Fibroblast of lung (primary cell): ENCODE data around the gene MDN1. TPM values are rescaled to one million over a fixed set of nuclear protein-coding genes. Genes with fewer than 3 reads are reported as not detected.
A peak's percentile ranks its signal among the peaks of the same experiment; 100 is the strongest.

Experiments used
- DNase-seq, 2 donors: peaks; one replicate each; pipeline versions ENCODE4 v3.0.0 to v3.0.0-alpha.2; 2010; ENCODE audit warnings: low read depth in 2 of 2
- H2AFZ ChIP-seq: 2 replicates; pipeline ENCODE4 v1.5.1; 2012; ENCODE audit warnings: low read length, control low read depth, inconsistent platforms
- H3K27ac ChIP-seq: 2 replicates; pipeline ENCODE4 v1.5.1; 2011; ENCODE audit warnings: low read length, control low read depth; ENCODE audit not compliant: insufficient read depth
- H3K27me3 ChIP-seq: 2 replicates; pipeline ENCODE4 v1.5.1; 2011; ENCODE audit warnings: mild to moderate bottlenecking, low read length; ENCODE audit not compliant: control insufficient read depth, insufficient read depth
- H3K36me3 ChIP-seq: 2 replicates; pipeline ENCODE4 v1.5.1; 2011; ENCODE audit warnings: low read length; ENCODE audit not compliant: control insufficient read depth, insufficient read depth
- H3K4me1 ChIP-seq: 2 replicates; pipeline ENCODE4 v1.5.1; 2011; ENCODE audit warnings: low read length; ENCODE audit not compliant: control insufficient read depth, insufficient read depth; ENCODE audit errors: extremely low read depth
- H3K4me2 ChIP-seq: 2 replicates; pipeline ENCODE4 v1.5.1; 2011; ENCODE audit warnings: low read length, control low read depth; ENCODE audit not compliant: insufficient read depth; ENCODE audit errors: extremely low read depth
- H3K4me3 ChIP-seq, 4 experiments: fragments of 200-600 bp in 1 of 4; sonication (generic) in 1 of 4; replicated peaks in 1 of 4; 2 replicates each; pipeline ENCODE4 v1.5.1; 2011 to 2016; ENCODE audit warnings: low read length in 4 of 4, low read depth in 3 of 4, mild to moderate bottlenecking in 3 of 4, control low read depth in 2 of 4, inconsistent platforms in 1 of 4, mixed read lengths in 1 of 4; ENCODE audit not compliant: insufficient read depth in 1 of 4; ENCODE audit errors: control extremely low read depth in 1 of 4
- H3K79me2 ChIP-seq: 2 replicates; pipeline ENCODE4 v1.5.1; 2012; ENCODE audit warnings: mild to moderate bottlenecking, low read length, inconsistent platforms; ENCODE audit not compliant: control insufficient read depth, insufficient read depth
- H3K9ac ChIP-seq: 2 replicates; pipeline ENCODE4 v1.5.1; 2011; ENCODE audit warnings: mild to moderate bottlenecking, low read length, control low read depth; ENCODE audit not compliant: insufficient read depth
- H3K9me3 ChIP-seq: 2 replicates; pipeline ENCODE4 v1.5.1; 2012; ENCODE audit warnings: low read depth, low read length; ENCODE audit not compliant: control insufficient read depth, insufficient read depth
- H4K20me1 ChIP-seq: 2 replicates; pipeline ENCODE4 v1.5.1; 2011; ENCODE audit warnings: low read length; ENCODE audit not compliant: control insufficient read depth, insufficient read depth; ENCODE audit errors: extremely low read depth
- CTCF ChIP-seq, 2 donors: IDR thresholded peaks in 1 of 2; conservative IDR thresholded peaks in 1 of 2; 1 replicate in 1 of 2; 2 replicates in 1 of 2; pipeline ENCODE4 v1.5.1; 2011 to 2012; ENCODE audit warnings: low read length in 2 of 2, control low read depth in 1 of 2, inconsistent platforms in 1 of 2, low read depth in 1 of 2, mild to moderate bottlenecking in 1 of 2
- EZH2 ChIP-seq: IDR thresholded peaks from 2 replicates; pipeline ENCODE4 v1.5.1; 2012; ENCODE audit warnings: low read length, control low read depth, mild to moderate bottlenecking; ENCODE audit errors: missing control alignments
- polyA plus RNA-seq, 2 donors: library from polyadenylated mRNA; depleted of rRNA in 1 of 2; stranded (reverse) in 1 of 2; unstranded in 1 of 2; fragments of >200 nt; gene quantifications; 2 replicates each; pipeline ENCODE4 v1.2.1, GENCODE V29; 2011 to 2012; ENCODE audit warnings: missing spikeins in 1 of 2
- total RNA-seq: library from RNA; depleted of rRNA; stranded (reverse); fragments of >200 nt; gene quantifications from 2 replicates; pipeline ENCODE4 v1.2.1, GENCODE V29; 2014

The MDN1 gene
- total and polyA plus RNA-seq, 2 donors (not counting 1 experiment from before 2014, with no cell fraction given) = 5.9 to 23.5 TPM

- Histone ChIP-seq H3K4me2 (no peak overlapping the region), H2AFZ (no peak overlapping the region), H3K36me3 (peaks cover 4% of the 10 kb centered on the region), H3K27ac (no peak overlapping the region), H3K4me1 (no peaks in the 10 kb centered on the region), H3K4me3 (no peak overlapping the region), H3K9ac (no peak overlapping the region), H3K27me3 (no peaks in the 10 kb centered on the region), H4K20me1 (no peaks in the 10 kb centered on the region), H3K79me2 (no peaks in the 10 kb centered on the region), H3K9me3 (no peaks in the 10 kb centered on the region)
- TF ChIP-seq EZH2 (no peak), CTCF (conservative IDR thresholded peaks at IDR 0.05 in 1 of 2, IDR thresholded peaks at IDR 0.05 in 1 of 2; ENCODE audit: low read depth in 1 of 2, low read length in 2 of 2) (no peak)
- DNase-seq = no peak
These were observed 51.3 kb downstream of the MDN1 start for GRCh38 chr6:89768324-89768723.

DNA sequence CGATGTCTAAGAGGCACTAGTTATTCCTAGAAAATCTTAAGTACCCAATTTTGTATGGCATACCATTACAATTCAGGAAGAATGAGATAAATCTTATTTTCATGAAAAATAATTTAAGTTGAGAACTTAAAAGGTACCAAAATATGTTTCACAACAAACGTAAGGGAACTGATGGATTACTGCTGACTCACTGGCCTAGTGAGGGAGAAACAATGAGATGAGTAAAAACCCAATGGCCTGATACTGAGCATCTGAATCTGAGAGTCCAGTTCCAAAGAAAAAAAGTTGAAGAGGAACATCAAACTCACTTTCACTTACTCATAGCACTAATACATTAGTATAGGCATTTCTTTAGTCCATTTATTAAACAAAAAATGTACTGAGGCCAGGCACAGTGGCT, 56.0 kb downstream of the MDN1 start:
- no peaks in the 10 kb centered on the region for H3K4me1 ChIP-seq
- no peak overlapping the region for H2AFZ ChIP-seq
- no peak overlapping the region for H3K27ac ChIP-seq
- H3K27me3 ChIP-seq = no peaks in the 10 kb centered on the region
- DNase-seq = peak; percentile 19 to 57
- TF ChIP-seq CTCF (conservative IDR thresholded peaks at IDR 0.05 in 1 of 2, IDR thresholded peaks at IDR 0.05 in 1 of 2; ENCODE audit: low read depth in 1 of 2, low read length in 2 of 2) = no peak
- TF ChIP-seq EZH2 = no peak
- H4K20me1 ChIP-seq = no peaks in the 10 kb centered on the region
- H3K36me3 ChIP-seq = no peaks in the 10 kb centered on the region
- H3K4me3 ChIP-seq = no peak overlapping the region
- no peak overlapping the region for H3K4me2 ChIP-seq
- H3K9me3 ChIP-seq = no peaks in the 10 kb centered on the region
- H3K79me2 ChIP-seq = no peaks in the 10 kb centered on the region
- no peak overlapping the region for H3K9ac ChIP-seq

DNA sequence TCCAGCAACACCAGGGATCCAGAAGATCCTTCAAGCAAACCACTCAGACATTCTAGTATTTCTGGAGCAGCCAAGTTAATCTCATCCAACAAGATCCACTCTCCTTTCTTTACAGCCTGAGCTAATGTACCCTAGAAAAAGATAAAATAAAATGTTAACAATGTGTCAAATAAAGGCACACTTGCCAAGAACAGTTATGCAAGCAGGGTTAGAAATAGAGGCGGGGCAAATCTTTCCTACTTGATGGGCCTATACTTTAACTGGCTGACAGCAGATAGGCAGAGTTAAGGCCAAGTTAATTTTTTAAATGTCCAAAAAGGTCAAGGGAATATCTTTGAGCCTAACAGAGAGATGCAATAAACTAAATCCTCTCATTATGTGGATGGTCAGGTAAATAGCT, 60.8 kb downstream of the MDN1 start:
- no peaks in the 10 kb centered on the region for H4K20me1 ChIP-seq
- H3K9ac ChIP-seq = no peak overlapping the region
- DNase-seq = no peak
- no peaks in the 10 kb centered on the region for H3K9me3 ChIP-seq
- no peaks in the 10 kb centered on the region for H3K36me3 ChIP-seq
- H3K27me3 ChIP-seq = no peaks in the 10 kb centered on the region
- H2AFZ ChIP-seq = no peak overlapping the region
- no peak overlapping the region for H3K4me2 ChIP-seq
- TF ChIP-seq CTCF (conservative IDR thresholded peaks at IDR 0.05 in 1 of 2, IDR thresholded peaks at IDR 0.05 in 1 of 2; ENCODE audit: low read depth in 1 of 2, low read length in 2 of 2) = no peak
- no peak for TF ChIP-seq EZH2
- no peak overlapping the region for H3K4me3 ChIP-seq
- no peaks in the 10 kb centered on the region for H3K79me2 ChIP-seq
- H3K27ac ChIP-seq = no peak overlapping the region
- H3K4me1 ChIP-seq = no peaks in the 10 kb centered on the region
